Panc1 (cell line): ENCODE data around the gene NKAPL. TPM values are rescaled to one million over a fixed set of nuclear protein-coding genes. Genes with fewer than 3 reads are reported as not detected.

Source experiments
- ATAC-seq: fragments of 200-7000 bp; cut with Tn5 transposase; 2 replicates; pipeline ENCODE4 v1.9.1; 2020; ENCODE audit warnings: mild to moderate bottlenecking, moderate library complexity
- BruUV-seq: library from RNA; stranded (reverse); fragments of 400-500 nt; replicated peaks from 2 replicates; lab custom pipeline; 2021; lab: Mats Ljungman, UMichigan
- CTCF ChIA-PET: fragments of 300-600 bp; sonication (Branson Sonifier 250); formaldehyde crosslinking; loops from one replicate; lab custom pipeline; 2022; ENCODE audit warnings: antibody characterized with exemption; lab: Charles Lee
- POLR2A ChIA-PET: fragments of 300-600 bp; sonication (Branson Sonifier 250); formaldehyde crosslinking; loops from one replicate; lab custom pipeline; 2022; ENCODE audit warnings: antibody characterized with exemption; lab: Charles Lee
- DNase-seq: peaks from one replicate; pipeline ENCODE4 v3.0.0-alpha.2; 2010; ENCODE audit warnings: low read depth, low spot score
- H3K27ac ChIP-seq: 2 replicates; pipeline ENCODE4 v1.5.1; 2011; ENCODE audit warnings: mild to moderate bottlenecking, low read length, inconsistent platforms
- H3K27me3 ChIP-seq: fragments of 200-500 bp; sonication (Bioruptor generic); 2 replicates; pipeline ENCODE4 v1.6.0; 2014; ENCODE audit warnings: low read length, inconsistent platforms; ENCODE audit not compliant: control insufficient read depth, insufficient read depth
- H3K36me3 ChIP-seq: fragments of 200-500 bp; sonication (Bioruptor generic); 2 replicates; pipeline ENCODE4 v1.5.1; 2014; ENCODE audit warnings: inconsistent platforms, mild to moderate bottlenecking, low read length, moderate library complexity; ENCODE audit not compliant: control insufficient read depth, insufficient read depth
- H3K4me1 ChIP-seq: 2 replicates; pipeline ENCODE4 v1.5.1; 2011; ENCODE audit warnings: inconsistent platforms, mild to moderate bottlenecking, low read length, moderate library complexity; ENCODE audit not compliant: control insufficient read depth, insufficient read depth
- H3K4me3 ChIP-seq, 2 experiments: 2 replicates each; pipeline ENCODE4 v1.5.1; 2011 to 2012; ENCODE audit warnings: low read depth in 2 of 2, low read length in 2 of 2, mild to moderate bottlenecking in 2 of 2, inconsistent platforms in 1 of 2, moderate library complexity in 1 of 2
- H3K9me3 ChIP-seq: fragments of 200-500 bp; sonication (Bioruptor generic); 2 replicates; pipeline ENCODE4 v1.5.1; 2014; ENCODE audit warnings: low read depth, mild to moderate bottlenecking, inconsistent platforms, low read length, moderate library complexity; ENCODE audit not compliant: control insufficient read depth, insufficient read depth
- POLR2AphosphoS5 ChIP-seq: IDR thresholded peaks from 2 replicates; pipeline ENCODE4 v1.6.1; 2012; ENCODE audit warnings: mild to moderate bottlenecking, low read depth, low read length, moderate library complexity
- SIN3A ChIP-seq: IDR thresholded peaks from 2 replicates; pipeline ENCODE4 v1.6.1; 2012; ENCODE audit warnings: low read depth, mild to moderate bottlenecking, low read length, moderate library complexity, borderline replicate concordance; ENCODE audit not compliant: insufficient read depth
- TCF7L2 ChIP-seq: IDR thresholded peaks from 2 replicates; pipeline ENCODE4 v1.6.1; 2011; ENCODE audit warnings: mild to moderate bottlenecking, low read depth, low read length, inconsistent platforms
- in situ Hi-C: cut with HindIII; loops from 2 replicates; pipeline ENCODE4 v1.10.0; 2016; ENCODE audit warnings: low sequenced_read_pairs, low pct_unique_long_range_greater_than_20kb
- intact Hi-C: fragments of 100-400 bp; cut with micrococcal nuclease; formaldehyde crosslinking; loops from one replicate; pipeline ENCODE4 v1.10.0; 2022; ENCODE audit not compliant: unreplicated experiment
- total RNA-seq: library from RNA; stranded (reverse); gene quantifications from one replicate; pipeline ENCODE4 v1.2.1, GENCODE V29; 2021; ENCODE audit not compliant: unreplicated experiment
- TF ChIP-seq, protein P1 (sequence below): fragments of 450-650 bp; IDR thresholded peaks from 2 replicates; pipeline ENCODE4 v1.5.1; 2017; ENCODE audit warnings: mild to moderate bottlenecking
- TF ChIP-seq, protein P2 (sequence below), 2 experiments: IDR thresholded peaks; 2 replicates each; pipeline ENCODE4 v1.6.1; 2011 to 2012; ENCODE audit warnings: low read depth in 2 of 2, control low read depth in 1 of 2, low read length in 1 of 2, mild to moderate bottlenecking in 1 of 2, moderate library complexity in 1 of 2; ENCODE audit not compliant: insufficient read depth in 1 of 2

NKAPL gene
- total RNA-seq, 1 experiment from 2014 or later: not detected

- no peak for ATAC-seq
- no TSS peak for BruUV-seq
Measured at GRCh38 chr6:28226460-28226859, 32.6 kb upstream of the NKAPL start.

DNA sequence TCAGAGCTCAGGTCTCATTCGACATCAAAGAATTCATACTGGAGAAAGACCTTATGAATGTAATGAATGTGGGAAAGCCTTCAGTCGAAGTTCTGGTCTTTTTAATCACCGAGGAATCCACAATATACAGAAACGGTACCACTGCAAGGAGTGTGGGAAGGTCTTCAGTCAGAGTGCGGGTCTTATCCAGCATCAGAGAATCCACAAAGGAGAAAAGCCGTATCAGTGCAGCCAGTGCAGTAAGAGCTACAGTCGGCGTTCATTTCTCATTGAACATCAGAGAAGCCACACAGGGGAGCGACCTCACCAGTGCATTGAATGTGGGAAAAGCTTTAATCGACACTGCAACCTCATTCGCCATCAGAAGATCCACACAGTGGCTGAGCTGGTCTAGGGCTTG, 26.3 kb upstream of the NKAPL start:
- H3K27ac ChIP-seq: no peak overlapping the region
- H3K27me3 ChIP-seq: no peaks in the 10 kb centered on the region
- ChIA-PET POLR2A (no interaction called here), CTCF (no interaction called here)
- BruUV-seq: no TSS peak
- no peak for ATAC-seq
- intact Hi-C loops: no loop called here
- H3K36me3 ChIP-seq: peaks cover 8% of the 10 kb centered on the region; the same call in 1 of the 2 replicates
- no peak overlapping the region for H3K4me3 ChIP-seq
- DNase-seq: no peak
- no peaks in the 10 kb centered on the region for H3K4me1 ChIP-seq
- H3K9me3 ChIP-seq: peaks cover 8% of the 10 kb centered on the region; the same call in 1 of the 2 replicates
- in situ Hi-C loops: no loop called here
- TF ChIP-seq, protein P1, sequence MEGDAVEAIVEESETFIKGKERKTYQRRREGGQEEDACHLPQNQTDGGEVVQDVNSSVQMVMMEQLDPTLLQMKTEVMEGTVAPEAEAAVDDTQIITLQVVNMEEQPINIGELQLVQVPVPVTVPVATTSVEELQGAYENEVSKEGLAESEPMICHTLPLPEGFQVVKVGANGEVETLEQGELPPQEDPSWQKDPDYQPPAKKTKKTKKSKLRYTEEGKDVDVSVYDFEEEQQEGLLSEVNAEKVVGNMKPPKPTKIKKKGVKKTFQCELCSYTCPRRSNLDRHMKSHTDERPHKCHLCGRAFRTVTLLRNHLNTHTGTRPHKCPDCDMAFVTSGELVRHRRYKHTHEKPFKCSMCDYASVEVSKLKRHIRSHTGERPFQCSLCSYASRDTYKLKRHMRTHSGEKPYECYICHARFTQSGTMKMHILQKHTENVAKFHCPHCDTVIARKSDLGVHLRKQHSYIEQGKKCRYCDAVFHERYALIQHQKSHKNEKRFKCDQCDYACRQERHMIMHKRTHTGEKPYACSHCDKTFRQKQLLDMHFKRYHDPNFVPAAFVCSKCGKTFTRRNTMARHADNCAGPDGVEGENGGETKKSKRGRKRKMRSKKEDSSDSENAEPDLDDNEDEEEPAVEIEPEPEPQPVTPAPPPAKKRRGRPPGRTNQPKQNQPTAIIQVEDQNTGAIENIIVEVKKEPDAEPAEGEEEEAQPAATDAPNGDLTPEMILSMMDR: no peak
- TF ChIP-seq, protein P2, sequence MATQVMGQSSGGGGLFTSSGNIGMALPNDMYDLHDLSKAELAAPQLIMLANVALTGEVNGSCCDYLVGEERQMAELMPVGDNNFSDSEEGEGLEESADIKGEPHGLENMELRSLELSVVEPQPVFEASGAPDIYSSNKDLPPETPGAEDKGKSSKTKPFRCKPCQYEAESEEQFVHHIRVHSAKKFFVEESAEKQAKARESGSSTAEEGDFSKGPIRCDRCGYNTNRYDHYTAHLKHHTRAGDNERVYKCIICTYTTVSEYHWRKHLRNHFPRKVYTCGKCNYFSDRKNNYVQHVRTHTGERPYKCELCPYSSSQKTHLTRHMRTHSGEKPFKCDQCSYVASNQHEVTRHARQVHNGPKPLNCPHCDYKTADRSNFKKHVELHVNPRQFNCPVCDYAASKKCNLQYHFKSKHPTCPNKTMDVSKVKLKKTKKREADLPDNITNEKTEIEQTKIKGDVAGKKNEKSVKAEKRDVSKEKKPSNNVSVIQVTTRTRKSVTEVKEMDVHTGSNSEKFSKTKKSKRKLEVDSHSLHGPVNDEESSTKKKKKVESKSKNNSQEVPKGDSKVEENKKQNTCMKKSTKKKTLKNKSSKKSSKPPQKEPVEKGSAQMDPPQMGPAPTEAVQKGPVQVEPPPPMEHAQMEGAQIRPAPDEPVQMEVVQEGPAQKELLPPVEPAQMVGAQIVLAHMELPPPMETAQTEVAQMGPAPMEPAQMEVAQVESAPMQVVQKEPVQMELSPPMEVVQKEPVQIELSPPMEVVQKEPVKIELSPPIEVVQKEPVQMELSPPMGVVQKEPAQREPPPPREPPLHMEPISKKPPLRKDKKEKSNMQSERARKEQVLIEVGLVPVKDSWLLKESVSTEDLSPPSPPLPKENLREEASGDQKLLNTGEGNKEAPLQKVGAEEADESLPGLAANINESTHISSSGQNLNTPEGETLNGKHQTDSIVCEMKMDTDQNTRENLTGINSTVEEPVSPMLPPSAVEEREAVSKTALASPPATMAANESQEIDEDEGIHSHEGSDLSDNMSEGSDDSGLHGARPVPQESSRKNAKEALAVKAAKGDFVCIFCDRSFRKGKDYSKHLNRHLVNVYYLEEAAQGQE (IDR thresholded peaks at IDR 0.05; ENCODE audit: insufficient read depth in 1 of 2, low read depth in 2 of 2, low read length in 1 of 2): no peak
- TF ChIP-seq SIN3A (no peak), POLR2AphosphoS5 (no peak), TCF7L2 (no peak)

More at GRCh38 chr6:28226460-28226859, 32.6 kb upstream of the NKAPL start:
- H3K27ac ChIP-seq: peak overlapping the region; percentile 98
- intact Hi-C loops: no loop called here
- CTCF ChIA-PET: no interaction called here
- no peaks in the 10 kb centered on the region for H3K9me3 ChIP-seq
- in situ Hi-C loops: no loop called here
- H3K36me3 ChIP-seq: peaks cover 8% of the 10 kb centered on the region; the same call in 1 of the 2 replicates
- POLR2A ChIA-PET: interaction anchor here (0.7 kb wide), 1 partner anchor 85 kb away, joined by 4 read pairs; no protein-coding TSS in a partner anchor
- TF ChIP-seq, protein P2 (IDR thresholded peaks at IDR 0.05; ENCODE audit: insufficient read depth in 1 of 2, low read depth in 2 of 2, low read length in 1 of 2): no peak
- TF ChIP-seq, protein P1: no peak
- no peak for TF ChIP-seq TCF7L2
- TF ChIP-seq SIN3A: no peak
- TF ChIP-seq POLR2AphosphoS5: no peak
- H3K27me3 ChIP-seq: no peaks in the 10 kb centered on the region
- peaks cover 8% of the 10 kb centered on the region; the same call in 1 of the 2 replicates for H3K4me1 ChIP-seq
- peak overlapping the region in 1 of 2 experiments; percentile 77; a peak in 1 of 4 replicates for H3K4me3 ChIP-seq
- no peak for DNase-seq
